HEK293T (cell line): ENCODE data around the gene PPP5C.

Source experiments
- ARNT ChIP-seq: fragments of 450-650 bp; IDR thresholded peaks from 2 replicates; pipeline ENCODE4 v1.6.1; 2017; ENCODE audit warnings: mild to moderate bottlenecking
- BHLHE40 ChIP-seq: fragments of 450-650 bp; IDR thresholded peaks from 2 replicates; pipeline ENCODE4 v1.6.1; 2016; ENCODE audit warnings: mild to moderate bottlenecking, moderate library complexity, borderline replicate concordance
- ELF4 ChIP-seq: fragments of 450-650 bp; IDR thresholded peaks from 2 replicates; pipeline ENCODE4 v1.6.1; 2017; ENCODE audit warnings: antibody characterized with exemption
- FOXK2 ChIP-seq: fragments of 450-650 bp; IDR thresholded peaks from 2 replicates; pipeline ENCODE4 v1.6.1; 2016; ENCODE audit warnings: mild to moderate bottlenecking
- FOXM1 ChIP-seq: fragments of 450-650 bp; IDR thresholded peaks from 2 replicates; pipeline ENCODE4 v1.6.1; 2017; ENCODE audit warnings: mild to moderate bottlenecking, borderline replicate concordance
- HDGF ChIP-seq: fragments of 450-650 bp; IDR thresholded peaks from 2 replicates; pipeline ENCODE4 v1.6.1; 2017; ENCODE audit warnings: antibody characterized with exemption, borderline replicate concordance
- NFRKB ChIP-seq: fragments of 450-650 bp; IDR thresholded peaks from 2 replicates; pipeline ENCODE4 v1.6.1; 2016; ENCODE audit warnings: mild to moderate bottlenecking, moderate library complexity
- PKNOX1 ChIP-seq: fragments of 450-650 bp; IDR thresholded peaks from 2 replicates; pipeline ENCODE4 v1.6.1; 2016
- SUZ12 ChIP-seq: fragments of 450-650 bp; IDR thresholded peaks from 2 replicates; pipeline ENCODE4 v1.6.1; 2016; ENCODE audit warnings: mild to moderate bottlenecking
- TARDBP ChIP-seq: fragments of 450-650 bp; IDR thresholded peaks from 2 replicates; pipeline ENCODE4 v1.6.1; 2016
- ZNF384 ChIP-seq: fragments of 450-650 bp; IDR thresholded peaks from 2 replicates; pipeline ENCODE4 v1.6.1; 2016

GRCh38 chr19:46369817-46370216 lies 22.9 kb downstream of the PPP5C start:
- no peak for TF ChIP-seq SUZ12
- TF ChIP-seq TARDBP = no peak
- TF ChIP-seq ARNT = no peak
- TF ChIP-seq BHLHE40 = no peak
- no peak for TF ChIP-seq FOXM1
- TF ChIP-seq FOXK2 = no peak
- TF ChIP-seq NFRKB = no peak
- no peak for TF ChIP-seq HDGF
- TF ChIP-seq PKNOX1 = no peak
- no peak for TF ChIP-seq ZNF384
- no peak for TF ChIP-seq ELF4
